Stimulated activated effector memory CD8-positive, alpha-beta T cell treated with anti-CD3 and anti-CD28 coated beads, Interleukin-12 subunit alpha, Interleukin-12 subunit beta, amount 100 ng/mL, for 72 hours (primary cell): ENCODE data around the gene HERC4.

Experiments used
- ATAC-seq: fragments of 150-1000 bp; cut with Tn5 transposase; 2 replicates; pipeline ENCODE4 v1.10.0; 2021
- DNase-seq, 2 donors: peaks; one replicate each; pipeline ENCODE4 v3.0.0; 2021 to 2022; ENCODE audit warnings: low spot score in 2 of 2
- H3K27ac Mint-ChIP-seq: one replicate; pipeline ENCODE4 v1.8.0; 2022; ENCODE audit warnings: mild to moderate bottlenecking, mixed read lengths
- H3K36me3 Mint-ChIP-seq: one replicate; pipeline ENCODE4 v1.8.0; 2022; ENCODE audit warnings: mild to moderate bottlenecking, mixed read lengths
- H3K4me1 Mint-ChIP-seq: one replicate; pipeline ENCODE4 v1.8.0; 2022; ENCODE audit warnings: mixed read lengths
- H3K4me3 Mint-ChIP-seq: one replicate; pipeline ENCODE4 v1.8.0; 2022; ENCODE audit warnings: mild to moderate bottlenecking, mixed read lengths
- H3K9me3 Mint-ChIP-seq: one replicate; pipeline ENCODE4 v1.8.0; 2022; ENCODE audit warnings: mixed read lengths

HERC4 gene

GRCh38 chr10:68074775-68075549 lies at the start of gene HERC4:
Gene HERC4, minus strand, starts transcription at chr10:68075283. Its CDS starts 2,175 bp downstream, at chr10:68073108.
- peak; percentile 93 for ATAC-seq
- DNase-seq = peak; percentile 69 to 93
- Mint-ChIP-seq H3K9me3 (no peaks in the 10 kb centered on the region), H3K27ac (peak within 1 kb of the TSS; percentile 94), H3K36me3 (peaks cover 48% of the 10 kb centered on the region), H3K4me1 (peaks cover 27% of the 10 kb centered on the region), H3K4me3 (peak within 1 kb of the TSS; percentile 89)

- Mint-ChIP-seq H3K36me3 (no peaks in the 10 kb centered on the region), H3K4me1 (no peaks in the 10 kb centered on the region), H3K9me3 (no peaks in the 10 kb centered on the region), H3K4me3 (no peak overlapping the region), H3K27ac (no peak overlapping the region)
- ATAC-seq = no peak
- no peak for DNase-seq
These were observed 49.6 kb upstream of the HERC4 start for GRCh38 chr10:68124718-68125117.

- no peak overlapping the region for H3K4me3 Mint-ChIP-seq
- DNase-seq = no peak
- peaks cover 6% of the 10 kb centered on the region for H3K4me1 Mint-ChIP-seq
- no peak overlapping the region for H3K27ac Mint-ChIP-seq
- no peaks in the 10 kb centered on the region for H3K9me3 Mint-ChIP-seq
- no peak for ATAC-seq
- H3K36me3 Mint-ChIP-seq = no peaks in the 10 kb centered on the region
These were observed 46.8 kb upstream of the HERC4 start for GRCh38 chr10:68121852-68122251.

- no peaks in the 10 kb centered on the region for H3K36me3 Mint-ChIP-seq
These were observed 46.1 kb upstream of the HERC4 start for GRCh38 chr10:68121020-68121743.

GRCh38 chr10:68118657-68119056 lies 43.6 kb upstream of the HERC4 start:
- H3K36me3 Mint-ChIP-seq = no peaks in the 10 kb centered on the region
- DNase-seq (no peak), ATAC-seq (no peak)
- no peaks in the 10 kb centered on the region for H3K9me3 Mint-ChIP-seq
- peaks cover 6% of the 10 kb centered on the region for H3K4me1 Mint-ChIP-seq
- H3K27ac Mint-ChIP-seq = no peak overlapping the region
- no peak overlapping the region for H3K4me3 Mint-ChIP-seq

More at GRCh38 chr10:68121020-68121743, 46.1 kb upstream of the HERC4 start:
- no peak for DNase-seq
- H3K9me3 Mint-ChIP-seq = no peaks in the 10 kb centered on the region
- H3K4me1 Mint-ChIP-seq = peaks cover 6% of the 10 kb centered on the region
- H3K27ac Mint-ChIP-seq = no peak overlapping the region
- no peak for ATAC-seq
- no peak overlapping the region for H3K4me3 Mint-ChIP-seq

GRCh38 chr10:68112837-68113236 lies 37.8 kb upstream of the HERC4 start:
- Mint-ChIP-seq H3K9me3 (no peaks in the 10 kb centered on the region), H3K27ac (no peak overlapping the region), H3K4me1 (no peaks in the 10 kb centered on the region), H3K4me3 (no peak overlapping the region), H3K36me3 (no peaks in the 10 kb centered on the region)
- no peak for DNase-seq
- no peak for ATAC-seq

- Mint-ChIP-seq H3K4me1 (no peaks in the 10 kb centered on the region), H3K4me3 (no peak overlapping the region), H3K36me3 (no peaks in the 10 kb centered on the region), H3K9me3 (no peaks in the 10 kb centered on the region), H3K27ac (no peak overlapping the region)
- ATAC-seq (no peak), DNase-seq (no peak)
These were observed 36.5 kb upstream of the HERC4 start for GRCh38 chr10:68111584-68111983.

- H3K9me3 Mint-ChIP-seq = no peaks in the 10 kb centered on the region
- H3K4me1 Mint-ChIP-seq = no peaks in the 10 kb centered on the region
- H3K36me3 Mint-ChIP-seq = no peaks in the 10 kb centered on the region
- no peak overlapping the region for H3K27ac Mint-ChIP-seq
- DNase-seq (no peak), ATAC-seq (no peak)
- no peak overlapping the region for H3K4me3 Mint-ChIP-seq
These were observed 34.9 kb upstream of the HERC4 start for GRCh38 chr10:68110027-68110426.

- DNase-seq = no peak
- H3K9me3 Mint-ChIP-seq = no peaks in the 10 kb centered on the region
- H3K27ac Mint-ChIP-seq = no peak within 1 kb of the TSS
- ATAC-seq = no peak
- H3K4me1 Mint-ChIP-seq = no peaks in the 10 kb centered on the region
- H3K36me3 Mint-ChIP-seq = no peaks in the 10 kb centered on the region
- H3K4me3 Mint-ChIP-seq = no peak within 1 kb of the TSS
These were observed 34.2 kb upstream of the HERC4 start, which contains the start of gene MYPN for GRCh38 chr10:68109331-68109730. Gene MYPN, plus strand, starts transcription at chr10:68109488. Its CDS starts 11,951 bp downstream, at chr10:68121439.

- no peaks in the 10 kb centered on the region for H3K36me3 Mint-ChIP-seq
- no peaks in the 10 kb centered on the region for H3K4me1 Mint-ChIP-seq
- DNase-seq = no peak
- no peak for ATAC-seq
- no peak overlapping the region for H3K27ac Mint-ChIP-seq
- no peaks in the 10 kb centered on the region for H3K9me3 Mint-ChIP-seq
- no peak overlapping the region for H3K4me3 Mint-ChIP-seq
These were observed 33.6 kb upstream of the HERC4 start for GRCh38 chr10:68108653-68109052.

GRCh38 chr10:68108051-68108450 lies 33.0 kb upstream of the HERC4 start:
- H3K4me1 Mint-ChIP-seq = no peaks in the 10 kb centered on the region
- no peak overlapping the region for H3K27ac Mint-ChIP-seq
- no peaks in the 10 kb centered on the region for H3K9me3 Mint-ChIP-seq
- no peaks in the 10 kb centered on the region for H3K36me3 Mint-ChIP-seq
- DNase-seq (no peak), ATAC-seq (no peak)
- H3K4me3 Mint-ChIP-seq = no peak overlapping the region

- DNase-seq (no peak), ATAC-seq (no peak)
- H3K36me3 Mint-ChIP-seq = no peaks in the 10 kb centered on the region
- no peaks in the 10 kb centered on the region for H3K9me3 Mint-ChIP-seq
- H3K27ac Mint-ChIP-seq = no peak overlapping the region
- H3K4me1 Mint-ChIP-seq = no peaks in the 10 kb centered on the region
- no peak overlapping the region for H3K4me3 Mint-ChIP-seq
These were observed 32.6 kb upstream of the HERC4 start for GRCh38 chr10:68107651-68108050.

- ATAC-seq (no peak), DNase-seq (no peak)
- Mint-ChIP-seq H3K9me3 (no peaks in the 10 kb centered on the region), H3K27ac (no peak overlapping the region), H3K36me3 (no peaks in the 10 kb centered on the region), H3K4me1 (no peaks in the 10 kb centered on the region), H3K4me3 (no peak overlapping the region)
These were observed 31.6 kb upstream of the HERC4 start for GRCh38 chr10:68106656-68107055.

GRCh38 chr10:68105820-68106219 lies 30.7 kb upstream of the HERC4 start:
- DNase-seq = no peak
- H3K27ac Mint-ChIP-seq = no peak overlapping the region

GRCh38 chr10:68103901-68104300 lies 28.8 kb upstream of the HERC4 start:
- no peak overlapping the region for H3K4me3 Mint-ChIP-seq

More at GRCh38 chr10:68105820-68106219, 30.7 kb upstream of the HERC4 start:
- Mint-ChIP-seq H3K9me3 (no peaks in the 10 kb centered on the region), H3K4me1 (no peaks in the 10 kb centered on the region), H3K36me3 (no peaks in the 10 kb centered on the region), H3K4me3 (no peak overlapping the region)
- peak; percentile 55 for ATAC-seq

More at GRCh38 chr10:68103901-68104300, 28.8 kb upstream of the HERC4 start:
- Mint-ChIP-seq H3K36me3 (no peaks in the 10 kb centered on the region), H3K9me3 (no peaks in the 10 kb centered on the region), H3K27ac (no peak overlapping the region), H3K4me1 (peaks cover 5% of the 10 kb centered on the region)
- no peak for DNase-seq
- no peak for ATAC-seq
